HL-60/S4 (cell line): ENCODE results near the gene MINDY2.
"Not testable (repeated sequence)": the region's sequence is repeated elsewhere in the genome, so short reads cannot be mapped to it uniquely, and the experiment has no call there.

Experiments
- in situ Hi-C: fragments of 300-500 bp; cut with MboI; formaldehyde crosslinking; loops from 2 replicates; pipeline ENCODE4 v1.14.3; 2022; ENCODE audit warnings: low sequenced_read_pairs

MINDY2 gene

DNA sequence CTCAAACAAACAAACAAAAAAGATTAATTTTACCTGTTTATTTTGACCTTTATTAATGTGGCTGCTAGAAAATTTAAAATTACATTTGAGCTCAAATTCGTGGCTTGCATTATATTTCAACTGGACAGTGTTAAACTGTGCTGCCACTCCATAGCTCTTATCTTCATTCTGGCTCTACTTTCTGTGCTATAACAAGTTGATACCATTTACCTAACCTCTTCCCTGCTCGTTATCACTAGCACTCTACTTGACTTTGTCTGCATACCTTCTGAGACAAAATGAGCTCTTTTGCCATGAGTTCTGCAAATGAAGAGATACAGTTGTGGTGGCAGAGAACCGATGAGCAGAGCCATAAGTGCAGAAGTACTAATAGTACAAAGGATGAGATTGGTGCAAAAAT, 26.4 kb downstream of the MINDY2 start:
- in situ Hi-C loops, result no loop called here

DNA sequence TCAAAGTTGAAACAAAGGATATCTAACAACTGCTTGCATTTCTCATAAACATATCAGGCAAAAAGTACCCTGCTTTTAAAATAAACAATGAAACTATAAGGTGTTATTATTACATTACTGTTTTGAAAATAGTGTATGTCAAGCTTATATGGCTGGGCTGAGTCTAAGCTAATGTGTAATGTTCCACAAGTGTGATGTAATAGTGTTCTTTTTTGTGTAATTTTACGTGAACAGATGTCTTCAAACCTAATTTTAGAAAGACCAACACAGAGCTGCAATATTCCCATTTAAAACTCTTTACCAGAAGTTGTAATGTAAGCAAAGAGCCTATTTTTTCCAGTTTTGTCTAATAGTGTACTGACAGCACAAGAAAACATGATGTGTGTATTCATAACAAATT, 34.0 kb downstream of the MINDY2 start:
- in situ Hi-C loops, result no loop called here

DNA sequence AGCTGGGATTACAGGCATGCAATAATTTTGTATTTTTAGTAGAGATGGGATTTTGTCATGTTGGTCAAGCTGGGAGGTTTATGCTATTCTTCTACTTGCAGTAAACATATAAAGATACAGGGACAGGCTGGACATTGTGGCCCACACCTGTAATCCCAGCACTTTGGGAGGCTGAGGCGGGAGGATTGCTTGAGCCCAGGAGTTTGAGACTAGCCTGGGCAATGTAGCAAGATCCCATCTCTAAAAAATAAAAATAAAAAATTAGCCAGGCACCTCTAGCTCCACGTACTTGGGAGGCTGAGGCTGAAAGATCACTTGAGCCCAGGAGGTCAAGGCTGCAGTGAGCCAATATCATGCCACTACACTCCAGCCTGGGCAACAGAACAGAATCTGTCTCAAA, 52.2 kb downstream of the MINDY2 start:
- in situ Hi-C loops, result not testable (repeated sequence)

DNA sequence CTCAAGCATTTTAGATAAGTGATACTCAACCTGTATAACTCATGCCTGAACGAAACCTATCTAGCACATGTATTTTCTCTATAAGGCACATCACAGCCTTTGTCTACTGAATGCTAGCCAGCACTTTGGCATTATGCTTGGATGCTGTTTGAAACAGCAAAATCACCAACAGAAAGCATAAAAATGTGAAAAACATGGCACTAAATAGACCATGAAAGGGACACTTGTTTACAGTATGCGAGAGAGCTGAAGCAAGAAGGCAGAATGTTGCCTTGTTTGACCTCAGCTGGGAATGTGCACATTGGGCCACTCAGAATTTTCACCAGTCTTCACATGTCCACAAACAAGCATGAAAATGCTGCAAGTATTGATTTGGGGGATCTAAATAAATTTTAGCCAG, 59.5 kb downstream of the MINDY2 start:
- in situ Hi-C loops, result loop anchor here (25.0 kb wide), 1 partner anchor 657 kb away; no protein-coding TSS in a partner anchor

DNA sequence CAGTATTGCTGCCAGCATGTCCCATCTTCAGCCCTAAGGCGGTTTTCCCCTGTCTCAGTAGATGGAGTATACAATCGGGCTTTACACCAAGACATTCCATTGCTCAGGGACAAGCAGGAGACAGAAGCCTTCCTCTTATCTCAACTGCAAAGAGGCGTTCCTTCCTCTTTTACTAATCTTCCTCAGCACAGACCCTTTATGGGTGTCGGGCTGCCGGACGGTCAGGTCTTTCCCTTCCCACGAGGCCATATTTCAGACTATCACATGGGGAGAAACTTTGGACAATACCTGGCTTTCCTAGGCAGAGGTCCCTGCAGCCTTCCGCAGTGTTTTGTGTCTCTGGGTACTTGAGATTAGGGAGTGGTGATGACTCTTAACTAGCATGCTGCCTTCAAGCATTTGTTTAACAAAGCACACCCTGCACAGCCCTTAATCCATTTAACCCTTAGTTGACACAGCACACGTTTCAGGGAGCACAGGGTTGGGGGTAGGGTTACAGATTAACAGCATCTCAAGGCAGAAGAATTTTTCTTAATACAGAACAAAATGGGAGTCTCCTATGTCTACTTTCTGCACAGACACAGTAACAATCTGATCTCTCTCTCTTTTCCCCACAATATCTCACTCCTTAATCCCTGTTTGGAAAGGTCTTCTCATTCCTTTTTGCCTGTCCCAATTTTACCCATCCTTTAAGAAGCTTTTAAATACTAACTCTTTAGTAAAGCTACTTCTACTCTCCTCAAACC, 62.8 kb downstream of the MINDY2 start:
- in situ Hi-C loops, result loop anchor here (25.0 kb wide), 1 partner anchor 653 kb away; no protein-coding TSS in a partner anchor

DNA sequence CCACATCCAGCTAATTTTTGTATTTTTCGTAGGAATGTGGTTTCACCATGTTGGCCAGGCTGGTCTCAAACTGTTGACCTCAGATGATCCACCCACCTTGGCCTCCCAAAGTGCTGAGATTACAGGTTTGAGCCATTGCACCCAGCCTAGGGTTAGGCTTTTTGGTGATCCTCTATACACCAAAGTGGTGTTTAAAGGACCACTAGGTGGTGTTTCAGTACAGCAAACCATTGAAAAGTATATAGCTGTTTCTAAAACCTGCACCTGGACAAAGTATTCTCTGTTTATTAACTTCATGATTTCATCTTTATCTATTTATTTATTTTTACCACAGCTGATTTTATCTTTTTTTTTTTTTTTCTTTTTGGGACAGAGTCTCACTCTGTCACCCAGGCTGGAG, 68.4 kb downstream of the MINDY2 start:
- in situ Hi-C loops, result loop anchor here (25.0 kb wide), 1 partner anchor 648 kb away; no protein-coding TSS in a partner anchor

DNA sequence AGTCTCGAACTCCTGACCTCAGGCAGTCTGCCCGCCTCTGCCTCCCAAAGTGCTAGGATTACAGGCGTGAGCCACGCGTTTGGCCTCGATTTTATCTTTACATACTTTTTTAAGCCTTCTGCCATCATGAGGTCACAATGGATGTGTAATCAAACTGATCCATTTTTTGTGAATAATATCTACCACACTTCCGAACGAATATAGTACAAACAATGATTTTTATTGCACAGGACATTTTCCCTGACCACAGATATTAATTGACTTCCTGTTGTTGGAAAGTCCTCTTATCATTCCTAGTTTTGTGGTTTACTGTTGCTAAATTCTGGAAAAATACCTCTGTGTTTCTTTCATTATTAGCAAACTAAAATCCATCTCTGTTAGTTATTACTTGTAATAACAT, 68.9 kb downstream of the MINDY2 start:
- in situ Hi-C loops, result loop anchor here (25.0 kb wide), 1 partner anchor 647 kb away; no protein-coding TSS in a partner anchor

DNA sequence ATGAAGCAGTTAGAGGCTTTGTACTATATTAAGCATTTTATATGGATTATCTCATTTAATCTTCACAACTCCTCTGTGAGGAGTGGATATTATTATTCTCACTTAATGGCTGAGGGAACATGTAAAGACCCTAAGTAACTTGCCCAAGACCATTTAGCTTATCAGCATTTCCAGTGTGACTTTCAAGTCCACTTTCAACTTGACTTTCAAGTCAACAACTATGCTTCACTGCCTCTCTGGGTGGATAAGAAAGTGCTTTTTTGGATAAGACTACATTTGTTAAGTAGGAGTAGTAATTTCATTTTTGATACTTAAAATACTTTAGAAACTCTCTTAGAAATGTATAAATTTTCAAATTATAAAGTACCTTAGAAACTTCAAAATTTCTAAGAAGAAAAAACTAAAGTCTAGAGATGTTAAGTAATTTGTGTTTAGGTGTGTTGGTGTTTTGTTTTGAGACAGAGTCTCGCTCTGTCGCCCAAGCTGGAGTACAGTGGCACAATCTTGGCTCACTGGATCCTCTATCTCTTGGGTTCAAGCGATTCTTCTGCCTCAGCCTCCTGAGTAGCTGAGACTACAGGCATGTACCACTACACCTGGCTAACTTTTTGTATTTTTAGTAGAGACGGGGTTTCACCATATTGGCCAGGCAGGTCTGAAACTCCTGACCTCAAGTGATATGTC, 71.8 kb downstream of the MINDY2 start:
- in situ Hi-C loops, result loop anchor here (25.0 kb wide), 1 partner anchor 644 kb away; no protein-coding TSS in a partner anchor

DNA sequence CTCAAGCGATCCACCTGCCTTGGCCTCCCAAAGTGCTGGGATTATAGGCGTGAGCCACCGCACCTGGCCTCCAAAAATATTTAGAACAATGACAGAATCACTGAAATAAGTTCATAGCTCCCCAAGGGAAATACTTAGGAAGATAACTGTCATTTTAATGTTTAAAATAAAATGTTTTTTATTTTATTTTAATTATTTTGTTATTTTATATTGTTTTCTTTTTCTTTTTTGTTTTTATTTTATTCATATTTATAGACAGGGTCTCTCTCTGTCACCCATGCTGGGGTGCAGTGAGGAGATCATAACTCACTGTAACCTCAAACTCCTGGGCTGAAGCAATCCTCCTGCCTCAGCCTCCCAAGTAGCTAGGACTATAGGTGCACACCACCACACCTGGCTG, 80.1 kb downstream of the MINDY2 start:
- in situ Hi-C loops, result not testable (repeated sequence)

DNA sequence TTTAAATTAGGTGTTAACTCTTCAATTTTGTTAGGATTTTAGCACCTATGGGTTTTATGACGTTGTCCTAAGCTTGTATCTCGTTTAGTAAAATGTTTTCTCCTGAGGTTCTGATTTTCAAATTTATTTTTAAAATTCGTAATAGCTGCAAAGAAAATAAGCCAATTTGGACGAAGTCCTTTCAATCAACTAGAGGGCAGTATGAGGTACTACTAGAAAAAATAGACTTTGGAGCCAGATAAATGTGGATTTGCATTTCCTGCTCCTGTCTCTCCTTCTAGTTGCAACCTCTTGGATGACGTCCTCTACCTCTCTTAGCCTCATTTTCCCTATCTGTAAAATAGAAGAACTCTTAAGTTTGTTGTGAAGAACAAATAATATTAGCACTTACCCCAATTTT, 81.2 kb downstream of the MINDY2 start:
- in situ Hi-C loops, result no loop called here

DNA sequence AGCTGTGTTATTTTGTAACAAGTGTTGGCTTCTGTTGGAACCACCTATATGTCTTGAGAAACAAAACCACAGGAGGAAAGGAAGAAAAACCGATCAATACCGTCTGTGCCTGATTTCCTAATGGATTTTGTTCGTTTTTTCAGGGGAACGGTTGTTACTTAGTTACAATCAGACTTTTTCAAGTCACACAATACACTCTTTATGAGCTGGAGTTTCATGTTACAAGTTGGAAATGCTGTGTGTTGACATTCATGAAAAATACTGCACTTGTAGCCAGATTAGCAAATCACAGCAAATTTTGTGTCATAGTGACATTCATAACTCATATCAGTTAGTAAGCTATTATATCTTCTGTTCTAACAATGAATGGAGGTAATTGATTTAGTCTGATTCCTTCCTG, 83.5 kb downstream of the MINDY2 start:
- in situ Hi-C loops, result no loop called here

DNA sequence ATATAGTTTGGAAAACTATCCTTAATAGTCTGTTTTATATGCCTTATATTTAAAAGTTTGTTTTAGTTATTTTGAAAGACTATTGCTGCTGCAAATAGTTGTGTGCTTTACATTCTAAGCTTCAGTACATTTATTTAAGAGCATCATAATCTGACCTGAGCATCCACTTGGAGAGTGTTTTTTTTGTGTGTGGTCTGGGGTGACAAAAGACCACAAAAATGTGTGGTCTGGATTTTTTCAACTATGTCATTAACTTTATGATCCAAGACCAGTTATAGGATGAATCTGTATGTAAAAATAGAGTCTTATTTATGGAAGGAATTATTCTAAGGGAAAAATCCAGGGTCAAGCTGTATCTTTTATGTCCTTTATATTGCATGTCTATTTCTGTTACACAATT, 85.0 kb downstream of the MINDY2 start:
- in situ Hi-C loops, result no loop called here

DNA sequence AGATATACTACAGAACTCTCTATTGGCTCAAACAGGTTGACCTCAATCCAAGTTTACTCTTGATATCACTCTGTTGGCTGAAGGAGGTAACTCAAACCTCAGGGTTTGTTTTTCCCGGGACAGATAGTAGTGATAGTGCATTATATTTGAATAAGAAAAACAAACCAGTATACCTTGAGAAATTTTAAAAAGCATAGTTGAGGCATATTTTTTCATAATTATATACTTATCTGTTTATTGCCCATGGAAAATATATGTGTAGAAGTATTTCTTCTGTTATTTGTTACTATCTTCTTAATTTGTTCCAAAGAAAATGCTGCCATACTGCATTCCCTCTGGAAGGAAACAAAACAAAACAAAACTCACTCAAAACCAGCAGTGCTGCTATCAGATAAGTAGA, 85.5 kb downstream of the MINDY2 start:
- in situ Hi-C loops, result not testable (repeated sequence)

DNA sequence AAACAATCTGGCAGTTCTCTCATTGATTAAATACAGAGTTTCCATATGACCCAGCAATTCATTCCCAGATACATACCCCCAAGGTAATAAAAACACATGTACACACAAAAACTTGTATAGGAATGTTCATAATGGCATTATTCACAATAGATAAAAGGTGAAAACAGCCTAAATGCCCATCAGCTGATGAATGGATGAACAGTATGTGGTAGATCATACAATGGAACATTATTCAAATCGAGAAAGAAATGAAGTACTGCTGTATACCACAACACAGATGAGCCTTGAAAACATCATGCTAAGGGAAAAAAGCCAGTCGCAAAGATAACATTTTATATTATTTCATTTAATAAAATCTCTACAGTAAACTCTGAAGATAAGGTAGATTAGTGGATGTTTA, 91.2 kb downstream of the MINDY2 start:
- in situ Hi-C loops, result no loop called here

DNA sequence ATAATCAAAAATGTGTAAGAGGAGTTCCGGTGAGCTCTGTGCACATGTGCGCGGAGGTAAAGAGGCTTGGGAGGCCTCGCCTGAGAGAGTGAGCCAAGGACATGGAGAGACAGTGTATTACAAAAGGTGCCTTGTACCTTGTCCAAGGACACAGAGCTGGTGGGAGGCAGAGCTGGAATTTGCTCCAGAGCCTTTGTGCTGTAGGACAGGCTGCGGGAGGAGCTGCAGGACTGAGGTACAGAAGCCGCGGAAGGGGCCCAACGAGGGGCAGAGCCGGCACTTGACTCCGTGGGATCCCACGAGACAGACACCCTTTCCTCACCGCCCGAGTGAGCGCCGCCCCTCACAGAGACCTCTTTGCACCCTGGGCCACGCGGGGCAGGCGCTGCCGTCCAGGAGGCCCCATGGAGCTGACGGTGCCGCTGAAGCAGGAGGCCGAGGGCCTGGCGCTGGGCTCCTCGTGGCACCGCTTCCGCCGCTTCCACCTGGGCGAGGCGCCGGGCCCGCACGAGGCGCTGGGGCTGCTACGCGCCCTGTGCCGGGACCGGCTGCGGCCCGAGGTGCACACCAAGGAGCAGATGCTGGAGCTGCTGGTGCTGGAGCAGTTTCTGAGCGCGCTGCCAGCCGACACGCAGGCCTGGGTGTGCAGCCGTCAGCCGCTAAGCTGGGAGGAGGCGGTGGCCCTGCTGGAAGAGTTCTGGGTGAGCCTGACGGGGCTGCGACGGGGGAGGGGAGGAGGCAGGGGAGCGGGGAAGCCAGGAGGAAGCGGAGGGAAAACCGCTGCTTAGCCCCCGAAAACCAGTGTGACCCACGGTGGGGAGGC, 93.7 kb downstream of the MINDY2 start:
- in situ Hi-C loops, result no loop called here

DNA sequence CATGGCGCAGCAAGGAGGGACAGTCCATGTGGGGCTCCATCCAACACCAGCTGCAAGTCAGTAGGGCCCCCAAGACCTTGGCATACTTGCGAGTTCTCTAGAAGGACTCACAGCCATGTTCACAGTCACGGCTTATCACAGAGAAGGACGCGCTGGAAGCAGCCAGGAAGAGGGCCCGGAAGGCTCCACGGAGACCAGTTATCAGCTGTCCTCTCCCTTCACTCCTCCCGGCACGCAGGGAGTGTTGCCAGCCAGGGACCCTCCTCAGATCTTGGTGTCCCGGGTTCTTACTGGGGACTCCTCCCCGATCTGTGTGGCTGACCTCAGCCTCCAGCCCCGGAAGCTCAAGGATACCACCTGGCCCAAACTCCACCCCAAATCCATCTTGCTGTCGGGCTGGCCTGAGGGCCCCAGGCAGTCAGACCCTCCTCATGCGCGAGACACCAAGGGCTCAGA, 94.4 kb downstream of the MINDY2 start:
- in situ Hi-C loops, result no loop called here

DNA sequence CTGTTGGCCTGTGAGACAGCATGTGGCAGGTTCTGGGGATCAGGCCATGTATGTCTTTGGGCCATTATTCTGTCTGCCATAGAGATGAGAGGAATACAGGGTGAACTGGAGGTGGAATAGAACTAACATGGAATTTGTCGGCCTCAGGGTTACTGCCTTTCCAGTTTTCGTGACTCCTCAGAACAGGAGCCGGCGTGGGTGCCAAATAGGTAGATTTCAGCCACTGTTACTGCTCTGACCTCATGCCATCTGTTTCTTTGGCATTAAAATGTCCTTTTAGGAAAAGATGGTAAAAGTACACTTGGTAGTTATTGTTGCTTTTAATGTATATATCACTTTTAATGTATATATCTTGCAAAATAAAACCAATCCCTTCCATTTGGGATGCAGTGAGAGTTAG, 96.8 kb downstream of the MINDY2 start:
- in situ Hi-C loops, result no loop called here

DNA sequence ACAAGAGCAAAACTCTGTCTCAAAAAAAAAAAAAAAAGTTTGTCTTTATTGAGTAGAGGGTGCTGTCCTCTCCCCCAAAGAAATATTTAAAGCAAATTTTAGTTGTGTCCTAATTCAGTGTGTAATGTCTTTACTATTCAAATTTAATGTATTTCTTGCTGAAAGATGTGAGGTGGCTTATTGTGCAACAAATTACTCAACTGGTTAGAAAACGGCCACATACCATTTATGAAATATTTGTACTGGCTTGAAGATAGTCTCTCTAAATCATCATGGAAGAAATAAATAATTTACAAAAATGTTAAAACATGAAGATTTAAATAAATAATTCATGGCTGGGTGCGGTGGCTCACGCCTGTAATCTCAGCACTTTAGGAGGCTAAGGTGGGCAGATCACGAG, 99.3 kb downstream of the MINDY2 start:
- in situ Hi-C loops, result no loop called here

DNA sequence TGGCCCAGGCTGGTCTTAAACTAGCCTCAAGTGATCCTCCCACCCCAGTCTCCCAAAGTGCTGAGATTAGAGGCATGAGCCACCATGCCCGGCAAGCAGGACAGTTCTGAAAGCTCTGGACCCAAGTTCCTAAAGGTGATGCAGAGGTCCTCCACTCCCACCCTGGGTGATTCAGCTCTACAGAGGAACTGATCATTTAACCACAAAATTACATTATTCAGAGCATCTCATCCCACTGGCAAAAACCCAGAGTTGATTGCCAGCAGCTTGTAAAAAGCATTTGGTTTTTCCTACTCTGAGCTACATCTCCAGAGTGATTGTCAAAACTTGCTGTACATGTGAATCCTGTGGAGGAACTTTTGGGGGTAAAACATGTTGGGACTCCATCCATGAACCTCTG, 102.2 kb downstream of the MINDY2 start:
- in situ Hi-C loops, result no loop called here

DNA sequence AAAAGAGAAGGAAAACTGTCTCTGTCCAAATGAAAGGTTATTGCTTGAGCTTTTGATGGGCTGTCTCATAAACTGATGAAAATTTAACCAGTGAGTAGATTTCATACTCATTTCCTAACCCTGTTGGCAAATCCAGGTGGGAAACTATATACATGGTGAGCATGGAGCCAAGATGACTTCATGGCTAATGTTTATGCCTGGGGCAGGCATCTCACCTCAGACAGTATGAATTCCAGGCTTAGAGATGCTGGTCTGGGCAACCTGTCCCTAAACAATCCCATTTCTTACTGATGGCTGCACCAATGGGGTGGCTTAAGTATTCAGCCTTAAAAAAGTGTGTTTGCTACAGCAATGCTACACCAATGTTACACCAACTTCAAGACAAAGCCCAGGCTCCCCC, 104.2 kb downstream of the MINDY2 start:
- in situ Hi-C loops, result no loop called here
